ENCODE measurements around the gene ACTG2. TPM values are rescaled to one million over a fixed set of nuclear protein-coding genes. Genes with fewer than 3 reads are reported as not detected.

ACTG2 gene
- total RNA-seq, 4 donors from 2014 or later: 37.7 to 809 (median 109) TPM

GRCh38 chr2:73894475-73894850 is 1.7 kb downstream of the ACTG2 start:
- H3K36me3 ChIP-seq: no peaks in the 10 kb centered on the region
- no peak for TF ChIP-seq CTCF (IDR thresholded peaks at IDR 0.05)
- 81 to 93% methylated on average over 2 of the region's 2 CpGs for WGBS, 2 donors
- no peak for DNase-seq
- no peaks in the 10 kb centered on the region for H3K9me3 ChIP-seq
- intact Hi-C loops (cut with DNase I): no loop called here
- peak overlapping the region; percentile 14 to 58 (median 41) for H3K4me3 ChIP-seq
- no peaks in the 10 kb centered on the region for H3K27me3 ChIP-seq
- peak overlapping the region; percentile 67 to 89 (median 83) for H3K27ac ChIP-seq
- peaks cover 0 to 10% (median 0%) of the 10 kb centered on the region in 3 donors for H3K4me1 ChIP-seq

GRCh38 chr2:73894877-73895276 is 2.1 kb downstream of the ACTG2 start:
- peak overlapping the region; percentile 14 to 58 (median 41) for H3K4me3 ChIP-seq
- no peaks in the 10 kb centered on the region for H3K27me3 ChIP-seq
- DNase-seq: no peak
- no peaks in the 10 kb centered on the region for H3K9me3 ChIP-seq
- 67 to 73% methylated on average over 6 of the region's 6 CpGs for whole genome bisulfite sequencing, 2 donors
- no peak for TF ChIP-seq CTCF (IDR thresholded peaks at IDR 0.05)
- no peak for TF ChIP-seq POLR2A (IDR thresholded peaks at IDR 0.05)
- H3K36me3 ChIP-seq: no peaks in the 10 kb centered on the region
- peak overlapping the region; percentile 67 to 89 (median 83) for H3K27ac ChIP-seq
- H3K4me1 ChIP-seq: peaks cover 0 to 10% (median 0%) of the 10 kb centered on the region in 3 donors
- intact Hi-C loops (cut with DNase I): no loop called here

GRCh38 chr2:73895473-73895872 is 2.7 kb downstream of the ACTG2 start:
- WGBS, 2 donors: 68 to 71% methylated on average over 9 of the region's 9 CpGs
- Histone ChIP-seq H3K27ac (peak overlapping the region; percentile 67 to 89 (median 83)), H3K9me3 (no peaks in the 10 kb centered on the region), H3K27me3 (no peaks in the 10 kb centered on the region), H3K36me3 (no peaks in the 10 kb centered on the region), H3K4me3 (peak overlapping the region in 3 of 4 donors; percentile 40 to 58 (median 42)), H3K4me1 (peaks cover 0 to 10% (median 0%) of the 10 kb centered on the region in 3 donors)
- intact Hi-C loops (cut with DNase I): no loop called here
- TF ChIP-seq POLR2A (IDR thresholded peaks at IDR 0.05): no peak
- TF ChIP-seq CTCF (IDR thresholded peaks at IDR 0.05): no peak
- DNase-seq: no peak

GRCh38 chr2:73896362-73897239 is 3.8 kb downstream of the ACTG2 start:
- peak overlapping the region; percentile 12 to 58 (median 41) for H3K4me3 ChIP-seq
- peaks cover 0 to 10% (median 0%) of the 10 kb centered on the region in 3 donors for H3K4me1 ChIP-seq
- H3K36me3 ChIP-seq: no peaks in the 10 kb centered on the region
- TF ChIP-seq POLR2A (IDR thresholded peaks at IDR 0.05) (no peak), CTCF (IDR thresholded peaks at IDR 0.05) (no peak)
- no peaks in the 10 kb centered on the region for H3K9me3 ChIP-seq
- intact Hi-C loops (cut with DNase I): no loop called here
- peak overlapping the region; percentile 47 to 86 (median 80) for H3K27ac ChIP-seq
- H3K27me3 ChIP-seq: no peaks in the 10 kb centered on the region
- DNase-seq: no peak
- WGBS, 2 donors: 53 to 65% methylated on average over 13 to 14 of the region's 15 CpGs

- Histone ChIP-seq H3K36me3 (no peaks in the 10 kb centered on the region), H3K27ac (peak overlapping the region; percentile 47 to 86 (median 80)), H3K9me3 (no peaks in the 10 kb centered on the region), H3K4me1 (peaks cover 0 to 10% (median 0%) of the 10 kb centered on the region in 3 donors), H3K4me3 (peak overlapping the region; percentile 12 to 58 (median 41)), H3K27me3 (no peaks in the 10 kb centered on the region)
- no peak for TF ChIP-seq POLR2A (IDR thresholded peaks at IDR 0.05)
- TF ChIP-seq CTCF (IDR thresholded peaks at IDR 0.05): no peak
- 100% methylated on average over 1 of the region's 4 CpGs for WGBS, 2 donors
- DNase-seq: no peak
- intact Hi-C loops (cut with DNase I): no loop called here
These were observed 4.4 kb downstream of the ACTG2 start for GRCh38 chr2:73897240-73897583.

Data from esophagus squamous epithelium (tissue), 5 donors.